ENCODE measurements around the gene DDX24. TPM values are rescaled to one million over a fixed set of nuclear protein-coding genes. Genes with fewer than 3 reads are reported as not detected.

Gene DDX24
- total and polyA plus RNA-seq, 2 of the 8 experiments (the other 6 are each of a cell fraction or from before 2014, with no cell fraction given), result 89.0 to 201 TPM

GRCh38 chr14:94041551-94042346 lies 39.3 kb downstream of the DDX24 start:
- Histone ChIP-seq H3K27me3 (replicated peaks in 1 of 4; ENCODE audit: control insufficient read depth in 3 of 4, extremely low read depth in 1 of 4, insufficient read depth in 3 of 4, low read length in 3 of 4) (no peaks in the 10 kb centered on the region), H3K79me1 (ENCODE audit: low read depth, low read length) (no peaks in the 10 kb centered on the region), H4K20me1 (replicated peaks in 1 of 2; ENCODE audit: control insufficient read depth in 1 of 2, insufficient read depth in 2 of 2, low read length in 2 of 2) (peaks cover 0 to 6% of the 10 kb centered on the region in 2 experiments), H3K56ac (replicated peaks; ENCODE audit: insufficient read length, low read depth, low read length) (no peak overlapping the region), H3K36me3 (ENCODE audit: control insufficient read depth in 2 of 4, insufficient read depth in 4 of 4, low read length in 3 of 4) (peaks cover 0 to 26% (median 9%) of the 10 kb centered on the region in 4 experiments; a peak in 4 of 8 replicates), H3K14ac (ENCODE audit: insufficient read length) (no peak overlapping the region), H3K18ac (ENCODE audit: extremely low read depth, low read length) (no peak overlapping the region), H2AFZ (ENCODE audit: low read length) (no peak overlapping the region), H3K4me2 (ENCODE audit: insufficient read depth in 1 of 2, low read depth in 2 of 2, low read length in 2 of 2) (no peak overlapping the region), H4K5ac (ENCODE audit: insufficient read length, low read depth, low read length) (no peak overlapping the region), H3K4ac (replicated peaks; ENCODE audit: insufficient read length, low read depth, low read length) (no peak overlapping the region), H4K8ac (ENCODE audit: extremely low read depth, insufficient read depth, low read length) (peak overlapping the region; percentile 14; the same call in 1 of the 2 replicates), H2BK12ac (ENCODE audit: low read depth, low read length) (no peak overlapping the region), H3K27ac (ENCODE audit: low read depth, low read length) (no peak overlapping the region), H2BK120ac (replicated peaks; ENCODE audit: low read depth, low read length) (no peak overlapping the region), H3K9me3 (ENCODE audit: insufficient read depth in 2 of 2, low read depth in 1 of 2, low read length in 1 of 2) (no peaks in the 10 kb centered on the region), H2BK5ac (ENCODE audit: low read depth, low read length) (no peak overlapping the region; the same call in 1 of the 2 replicates), H2BK20ac (ENCODE audit: low read length) (no peak overlapping the region), H4K91ac (replicated peaks; ENCODE audit: insufficient read length, low read length) (no peak overlapping the region), H3K4me1 (replicated peaks in 1 of 4; ENCODE audit: control insufficient read depth in 3 of 4, insufficient read depth in 4 of 4, low read length in 3 of 4) (no peaks in the 10 kb centered on the region), H2AK5ac (ENCODE audit: low read depth, low read length) (no peak overlapping the region), H3K9ac (replicated peaks in 1 of 4; ENCODE audit: extremely low read depth in 1 of 4, low read depth in 3 of 4, low read length in 3 of 4) (no peak overlapping the region), H3K79me2 (ENCODE audit: control insufficient read depth in 1 of 2, insufficient read depth in 2 of 2, low read length in 2 of 2) (no peaks in the 10 kb centered on the region), H3K23ac (ENCODE audit: insufficient read length) (no peak overlapping the region), H2BK15ac (ENCODE audit: low read length) (no peak overlapping the region), H3K4me3 (ENCODE audit: extremely low read depth in 1 of 4, insufficient read depth in 2 of 4, low read depth in 3 of 4, low read length in 4 of 4) (no peak overlapping the region), H3K23me2 (ENCODE audit: low read depth, low read length) (no peaks in the 10 kb centered on the region)
- FAIRE-seq, result no peak
- CTCF ChIA-PET (ENCODE audit: partially characterized antibody), result interaction anchor here (0.9 to 1.6 kb wide), 5 partner anchors 10 to 102 kb away, joined by 3 to 7 read pairs (median 4); no protein-coding TSS in a partner anchor
- DNase-seq (ENCODE audit: low read depth in 1 of 2, low spot score in 2 of 2), result no peak
- 83% methylated on average over 18 of the region's 18 CpGs; no CpG with 5 or more reads in 1 of the 2 experiments for WGBS, 2 experiments (ENCODE audit: extremely low coverage in 1 of 2, insufficient coverage in 1 of 2, insufficient read length in 1 of 2, insufficient replicate concordance in 2 of 2, low coverage in 1 of 2, low lambda C conversion rate in 2 of 2, missing lambda C conversion rate in 1 of 2)
- POLR2A ChIA-PET (ENCODE audit: partially characterized antibody), result interaction anchor here (1.0 kb wide), 1 partner anchor 11 kb away, joined by 5 read pairs; no protein-coding TSS in a partner anchor
- TF ChIP-seq NRF1 (IDR thresholded peaks at IDR 0.05; ENCODE audit: low read depth, low read length) (no peak), CEBPB (IDR thresholded peaks at IDR 0.05; ENCODE audit: low read depth, low read length) (no peak), PHF8 (conservative IDR thresholded peaks at IDR 0.05; ENCODE audit: low read depth, low read length) (no peak), SAP30 (IDR thresholded peaks at IDR 0.05; ENCODE audit: insufficient read depth, insufficient replicate concordance, low read length) (no peak), RNF2 (IDR thresholded peaks at IDR 0.05; ENCODE audit: borderline replicate concordance, low read depth, low read length, missing control alignments, poor library complexity, severe bottlenecking) (no peak), EGR1 (IDR thresholded peaks at IDR 0.05; ENCODE audit: borderline replicate concordance, low read depth, low read length) (no peak), TCF12 (IDR thresholded peaks at IDR 0.05; ENCODE audit: low read depth, low read length) (no peak), POLR2AphosphoS5 (IDR thresholded peaks at IDR 0.05; ENCODE audit: low read depth, low read length) (no peak), CTBP2 (IDR thresholded peaks at IDR 0.05; ENCODE audit: borderline replicate concordance, insufficient read depth, insufficient read length, low read length) (no peak), MAFK (IDR thresholded peaks at IDR 0.05; ENCODE audit: low read depth, low read length) (no peak)
